GM21515 (cell line): ENCODE results near the gene KCTD7.
A peak's percentile ranks its signal among the peaks of the same experiment; 100 is the strongest.
"Not testable (repeated sequence)": the region's sequence is repeated elsewhere in the genome, so short reads cannot be mapped to it uniquely, and the experiment has no call there.

Experiments
- ATAC-seq: cut with Tn5 transposase; IDR thresholded peaks from one replicate; pipeline ENCODE4 v1.9.1; 2021; ENCODE audit not compliant: unreplicated experiment

Gene KCTD7

GRCh38 chr7:66679633-66680244 lies 51.1 kb downstream of the KCTD7 start:
- ATAC-seq = no peak

DNA sequence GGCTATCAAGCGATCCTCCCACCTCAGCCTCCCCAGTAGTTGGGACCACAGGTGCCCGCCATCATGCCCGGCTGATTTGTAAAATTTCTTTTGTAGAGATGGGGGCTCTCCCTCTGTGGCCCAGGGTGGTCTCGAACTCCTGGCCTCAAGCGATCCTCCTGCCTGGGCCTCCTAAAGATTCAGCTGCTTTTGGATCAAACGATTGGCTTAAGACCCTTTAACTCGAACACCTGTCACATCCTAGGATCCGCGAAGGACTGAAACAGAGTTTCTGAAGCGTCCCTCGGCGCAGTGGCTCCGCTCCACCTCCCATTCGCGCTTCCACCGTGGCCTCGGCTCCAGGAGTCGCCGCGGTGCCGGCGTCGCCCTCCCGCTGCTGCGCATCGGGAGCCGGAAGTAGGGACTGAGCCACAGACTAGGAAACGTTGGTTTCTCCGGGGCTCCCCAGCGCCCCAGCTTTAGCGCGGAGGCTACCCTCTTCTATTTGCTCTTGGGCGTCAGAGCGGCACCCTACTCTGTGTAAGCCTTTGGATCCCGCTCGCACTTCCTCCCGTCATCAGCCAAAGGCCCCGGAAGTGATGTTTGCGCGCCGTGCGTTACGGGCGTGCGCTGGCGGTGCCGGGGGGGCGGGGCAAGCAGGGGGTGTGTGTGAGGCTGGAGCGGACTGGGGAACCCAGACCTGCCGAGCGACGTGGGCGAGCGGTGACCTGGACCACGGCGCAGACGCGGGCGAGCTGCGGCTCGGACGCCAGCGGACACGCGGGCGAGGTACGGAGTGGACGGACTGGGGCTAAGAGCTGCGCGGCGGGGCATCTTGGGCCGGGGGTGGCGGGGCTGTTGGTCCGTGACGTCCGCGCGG lies 53.0 kb downstream of the KCTD7 start:
- ATAC-seq = peak; percentile 92

DNA sequence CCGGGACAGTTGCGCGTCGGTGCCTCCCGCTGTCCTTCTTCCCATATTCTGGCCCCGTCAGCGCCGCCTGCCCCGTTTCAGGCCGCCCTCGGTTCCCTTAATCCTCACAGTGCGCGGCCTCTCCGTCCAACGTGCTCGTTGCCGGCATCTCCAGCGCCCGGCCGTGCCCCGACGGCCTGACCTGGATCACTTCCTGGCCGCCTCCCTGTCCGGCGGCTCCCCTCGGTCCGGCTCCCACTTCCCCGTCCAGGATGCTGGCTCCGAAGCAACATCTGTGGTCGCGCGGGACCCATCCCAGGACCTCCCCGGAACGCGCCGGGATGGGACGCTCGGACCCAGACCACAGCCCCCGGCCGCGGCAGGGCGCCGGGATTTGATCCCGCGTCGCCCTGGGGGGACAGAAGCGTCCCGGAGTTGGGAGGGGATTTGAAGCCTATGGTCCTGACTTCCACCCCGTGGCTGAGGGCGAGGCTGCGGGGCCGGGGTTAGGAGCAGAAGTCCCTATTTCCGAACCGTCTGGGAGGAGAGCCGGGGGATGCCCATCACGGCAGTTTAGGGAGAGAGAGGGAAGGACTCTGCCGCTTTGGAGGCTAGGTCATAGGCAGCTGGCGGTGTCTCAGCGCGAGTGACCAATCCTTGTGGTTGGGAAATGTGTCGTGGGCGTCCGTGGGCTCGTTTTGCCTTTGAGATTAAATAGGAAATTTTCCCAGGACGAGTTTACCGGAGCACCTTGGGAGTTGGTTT lies 53.8 kb downstream of the KCTD7 start:
- ATAC-seq = peak; percentile 26

DNA sequence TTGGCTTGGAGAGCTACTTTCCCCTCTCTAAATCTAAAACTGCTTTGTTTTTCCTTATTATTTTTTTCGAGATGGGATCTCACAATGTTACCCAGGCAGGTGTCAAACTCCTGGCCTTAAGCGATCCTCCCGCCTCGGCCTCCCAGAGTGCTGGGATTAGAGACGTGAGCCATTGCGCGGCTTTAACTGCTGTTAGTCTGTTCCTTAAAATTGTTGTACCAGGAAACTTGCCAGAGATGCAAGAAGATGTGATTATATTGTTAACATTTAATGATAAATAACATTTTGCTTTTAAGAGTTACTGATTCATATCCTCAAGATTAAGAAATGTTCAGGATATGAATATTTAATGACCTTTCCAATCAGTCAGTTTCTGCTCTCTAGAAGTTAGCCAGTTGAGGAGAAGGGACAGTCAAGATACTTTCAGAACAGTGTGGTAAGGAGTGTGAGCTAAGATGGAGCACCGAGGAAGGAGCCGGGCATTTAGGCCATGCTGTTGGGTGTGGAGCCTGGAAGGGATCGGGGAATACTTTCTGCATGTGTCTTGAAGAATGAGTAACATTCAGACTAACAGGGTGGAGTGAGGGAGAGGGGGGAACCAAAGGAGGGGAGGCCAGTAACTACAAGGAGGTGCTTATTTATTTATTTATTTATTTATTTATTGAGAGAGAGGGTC lies 54.6 kb downstream of the KCTD7 start:
- not testable (repeated sequence) for ATAC-seq

- no peak for ATAC-seq
Measured at GRCh38 chr7:66683770-66684123, 55.1 kb downstream of the KCTD7 start.

GRCh38 chr7:66685663-66686062 lies 57.0 kb downstream of the KCTD7 start:
- ATAC-seq = not testable (repeated sequence)

DNA sequence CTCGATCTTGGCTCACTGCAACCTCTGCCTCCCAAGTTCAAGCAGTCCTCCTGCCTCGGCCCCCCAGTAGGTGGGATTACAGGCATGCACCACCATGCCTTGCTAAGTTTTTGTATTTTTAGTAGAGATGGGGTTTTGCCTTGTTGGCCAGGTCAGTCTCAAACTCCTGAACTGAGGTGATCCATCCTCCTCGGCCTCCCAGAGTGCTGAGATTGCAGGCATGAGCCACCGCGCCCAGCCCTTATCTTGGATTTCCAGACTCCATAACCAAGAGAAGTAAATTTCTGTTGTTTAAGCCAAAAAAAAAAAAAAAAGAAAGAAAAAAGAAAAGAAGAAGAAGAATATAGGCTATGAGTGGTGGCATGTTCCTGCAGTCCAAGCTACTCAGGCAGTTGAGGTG lies 58.5 kb downstream of the KCTD7 start:
- no peak for ATAC-seq

DNA sequence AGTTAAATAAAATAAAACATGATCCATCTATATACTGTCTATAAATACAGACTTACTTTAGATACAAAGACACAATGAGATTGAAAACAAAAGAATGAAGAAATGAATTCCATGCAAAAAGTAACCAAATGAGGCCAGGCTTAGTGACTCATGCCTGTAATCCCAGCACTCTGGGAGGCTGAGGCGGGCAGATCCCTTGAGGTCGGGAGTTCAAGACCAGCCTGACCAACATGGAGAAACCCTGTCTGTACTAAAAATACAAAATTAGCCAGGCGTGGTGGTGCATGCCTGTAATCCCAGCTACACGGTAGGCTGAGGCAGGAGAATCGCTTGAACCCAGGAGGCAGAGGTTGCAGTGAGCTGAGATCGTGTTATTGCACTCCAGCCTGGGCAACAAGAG lies 59.0 kb downstream of the KCTD7 start:
- not testable (repeated sequence) for ATAC-seq

DNA sequence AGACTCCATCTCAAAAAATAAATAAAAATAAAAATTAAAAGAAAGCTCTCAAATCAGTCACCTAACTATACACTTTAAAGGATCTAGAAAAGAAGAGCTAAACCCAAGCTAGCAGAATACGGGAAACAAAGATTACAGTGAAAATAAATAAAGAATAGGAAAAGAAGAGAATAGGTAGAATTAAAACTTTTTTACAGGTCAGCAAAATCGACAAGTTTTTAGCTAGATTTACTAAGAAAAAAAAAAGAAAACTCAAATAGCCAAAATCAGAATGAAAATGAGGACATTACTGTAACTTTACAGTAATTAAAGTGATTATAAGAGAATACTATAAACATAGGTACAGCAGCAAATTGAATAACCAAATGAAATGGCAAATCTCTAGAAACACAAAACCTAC lies 60.4 kb downstream of the KCTD7 start:
- ATAC-seq = no peak

GRCh38 chr7:66693331-66693730 lies 64.7 kb downstream of the KCTD7 start:
- ATAC-seq = no peak
